Esophagus squamous epithelium (tissue), 4 donors: ENCODE results near the gene PYGB.

Source experiments
- CTCF ChIP-seq, 6 experiments: fragments of 450-650 bp in 4 of 6; fragments of 200-600 bp in 2 of 6; sonication (generic) in 2 of 6; IDR thresholded peaks; one replicate each; pipeline ENCODE4 v1.5.1; 2016 to 2019; ENCODE audit warnings: antibody characterized with exemption in 6 of 6, mild to moderate bottlenecking in 4 of 6, moderate library complexity in 4 of 6
- POLR2A ChIP-seq, 4 donors: fragments of 450-650 bp; IDR thresholded peaks; one replicate each; pipeline ENCODE4 v1.6.1; 2017; ENCODE audit warnings: antibody characterized with exemption in 4 of 4, mild to moderate bottlenecking in 4 of 4, moderate library complexity in 3 of 4

- TF ChIP-seq CTCF (IDR thresholded peaks at IDR 0.05) (no peak), POLR2A (IDR thresholded peaks at IDR 0.05) (no peak)
These were observed 21.2 kb upstream of the PYGB start for GRCh38 chr20:25226433-25227316.
